Measurements from ENCODE around the gene TLE3. TPM values are rescaled to one million over a fixed set of nuclear protein-coding genes. Genes with fewer than 3 reads are reported as not detected.
A peak's percentile ranks its signal among the peaks of the same experiment; 100 is the strongest.

TLE3 gene
- total RNA-seq, 1 donor from 2014 or later = 89.2 TPM

- no peak for TF ChIP-seq CTCF (IDR thresholded peaks at IDR 0.05; ENCODE audit: partially characterized antibody, unreplicated experiment)
- H3K36me3 Mint-ChIP-seq (ENCODE audit: unreplicated experiment) = peaks cover 3% of the 10 kb centered on the region
- no peak overlapping the region for H3K27ac Mint-ChIP-seq (ENCODE audit: unreplicated experiment)
- H3K9me3 Mint-ChIP-seq (ENCODE audit: unreplicated experiment) = peaks cover 7% of the 10 kb centered on the region
- no peak overlapping the region for H3K4me3 Mint-ChIP-seq (ENCODE audit: unreplicated experiment)
- H3K4me1 Mint-ChIP-seq (ENCODE audit: low read depth, unreplicated experiment) = peaks cover 19% of the 10 kb centered on the region
- H3K27me3 Mint-ChIP-seq (ENCODE audit: unreplicated experiment) = peaks cover 9% of the 10 kb centered on the region
- DNase-seq = no peak
These were observed 48.9 kb downstream of the TLE3 start for GRCh38 chr15:70048578-70049514.

GRCh38 chr15:70048198-70048565 is 49.5 kb downstream of the TLE3 start:
- H3K4me1 Mint-ChIP-seq (ENCODE audit: low read depth, unreplicated experiment) = peaks cover 19% of the 10 kb centered on the region
- H3K27me3 Mint-ChIP-seq (ENCODE audit: unreplicated experiment) = peaks cover 9% of the 10 kb centered on the region
- H3K4me3 Mint-ChIP-seq (ENCODE audit: unreplicated experiment) = no peak overlapping the region
- no peak for TF ChIP-seq CTCF (IDR thresholded peaks at IDR 0.05; ENCODE audit: partially characterized antibody, unreplicated experiment)
- H3K36me3 Mint-ChIP-seq (ENCODE audit: unreplicated experiment) = peaks cover 4% of the 10 kb centered on the region
- H3K9me3 Mint-ChIP-seq (ENCODE audit: unreplicated experiment) = peaks cover 8% of the 10 kb centered on the region
- no peak overlapping the region for H3K27ac Mint-ChIP-seq (ENCODE audit: unreplicated experiment)
- DNase-seq = no peak

DNA sequence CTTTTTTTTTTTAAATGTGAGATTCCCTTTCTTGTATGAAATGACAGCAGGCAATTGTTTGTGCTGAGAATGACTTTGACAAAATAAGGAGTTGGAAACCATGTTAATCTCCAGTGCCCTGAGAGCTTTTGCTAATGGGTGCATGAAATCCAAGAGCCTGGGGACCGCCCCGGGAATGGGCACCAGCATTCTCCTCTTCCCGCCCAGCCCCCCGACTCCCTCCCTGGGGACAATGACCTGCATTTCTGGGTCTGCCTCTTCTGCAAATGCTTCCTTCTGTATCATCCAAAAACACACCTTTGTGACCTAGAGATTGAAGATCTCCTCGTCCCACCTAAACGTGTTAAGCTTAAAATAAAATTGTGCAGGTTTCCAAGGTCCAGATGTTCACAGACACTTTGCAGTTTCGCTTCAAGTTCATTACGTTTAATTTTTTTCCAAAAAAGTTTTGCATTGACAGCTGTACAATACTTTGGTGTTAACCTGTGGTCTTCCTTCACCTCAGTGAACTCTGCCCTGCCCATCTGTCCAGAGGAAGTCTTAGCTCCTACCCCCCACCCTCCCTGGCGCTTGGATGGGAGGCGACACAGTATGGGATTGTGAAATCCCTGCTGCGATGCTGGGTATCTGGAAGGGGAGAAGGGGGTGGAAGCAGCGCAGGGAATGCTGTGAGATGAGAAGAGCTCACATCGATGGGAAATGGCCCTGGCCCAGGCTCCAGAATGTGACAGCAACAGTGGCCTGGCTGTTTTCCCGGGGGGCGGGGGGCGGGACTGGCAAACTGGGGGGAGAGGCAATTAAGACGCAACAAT is 50.1 kb downstream of the TLE3 start:
- peak overlapping the region; percentile 34 for H3K4me3 Mint-ChIP-seq (ENCODE audit: unreplicated experiment)
- H3K9me3 Mint-ChIP-seq (ENCODE audit: unreplicated experiment) = peaks cover 8% of the 10 kb centered on the region
- peaks cover 19% of the 10 kb centered on the region for H3K4me1 Mint-ChIP-seq (ENCODE audit: low read depth, unreplicated experiment)
- peaks cover 11% of the 10 kb centered on the region for H3K27me3 Mint-ChIP-seq (ENCODE audit: unreplicated experiment)
- H3K27ac Mint-ChIP-seq (ENCODE audit: unreplicated experiment) = no peak overlapping the region
- TF ChIP-seq CTCF (IDR thresholded peaks at IDR 0.05; ENCODE audit: partially characterized antibody, unreplicated experiment) = no peak
- H3K36me3 Mint-ChIP-seq (ENCODE audit: unreplicated experiment) = peaks cover 4% of the 10 kb centered on the region
- no peak for DNase-seq

GRCh38 chr15:70046679-70047369 is 50.9 kb downstream of the TLE3 start:
- peaks cover 8% of the 10 kb centered on the region for H3K9me3 Mint-ChIP-seq (ENCODE audit: unreplicated experiment)
- H3K27ac Mint-ChIP-seq (ENCODE audit: unreplicated experiment) = no peak overlapping the region
- H3K4me1 Mint-ChIP-seq (ENCODE audit: low read depth, unreplicated experiment) = peaks cover 19% of the 10 kb centered on the region
- H3K27me3 Mint-ChIP-seq (ENCODE audit: unreplicated experiment) = peaks cover 11% of the 10 kb centered on the region
- H3K36me3 Mint-ChIP-seq (ENCODE audit: unreplicated experiment) = peaks cover 4% of the 10 kb centered on the region
- DNase-seq = no peak
- no peak for TF ChIP-seq CTCF (IDR thresholded peaks at IDR 0.05; ENCODE audit: partially characterized antibody, unreplicated experiment)
- no peak overlapping the region for H3K4me3 Mint-ChIP-seq (ENCODE audit: unreplicated experiment)
